Superior temporal gyrus (tissue), 1 donor: ENCODE results near the gene FFAR3.

ENCODE experiments used
- DNase-seq: peaks from one replicate; pipeline ENCODE4 v3.0.0-alpha.2; 2016; ENCODE audit errors: extremely low spot score

FFAR3 gene

GRCh38 chr19:35330475-35330874 lies 27.8 kb upstream of the FFAR3 start:
- no peak for DNase-seq

- DNase-seq: no peak
Measured at GRCh38 chr19:35331551-35332214, 26.6 kb upstream of the FFAR3 start.

- no peak for DNase-seq
Measured at GRCh38 chr19:35332817-35333216, 25.4 kb upstream of the FFAR3 start.

GRCh38 chr19:35334144-35334753 lies 24.0 kb upstream of the FFAR3 start:
- DNase-seq: no peak

- DNase-seq: no peak
Measured at GRCh38 chr19:35336166-35336955, 21.9 kb upstream of the FFAR3 start.

GRCh38 chr19:35337097-35337983 lies 20.9 kb upstream of the FFAR3 start:
- DNase-seq: no peak

GRCh38 chr19:35337984-35338296 lies 20.3 kb upstream of the FFAR3 start:
- DNase-seq: no peak

- no peak for DNase-seq
Measured at GRCh38 chr19:35340431-35340830, 17.8 kb upstream of the FFAR3 start.

GRCh38 chr19:35341006-35341405 lies 17.3 kb upstream of the FFAR3 start:
- DNase-seq: no peak

- no peak for DNase-seq
Measured at GRCh38 chr19:35341565-35342225, 16.6 kb upstream of the FFAR3 start.

GRCh38 chr19:35342430-35342829 lies 15.8 kb upstream of the FFAR3 start:
- DNase-seq: no peak

- no peak for DNase-seq
Measured at GRCh38 chr19:35344511-35345031, 13.7 kb upstream of the FFAR3 start.

- DNase-seq: no peak
Measured at GRCh38 chr19:35345671-35346111, 12.6 kb upstream of the FFAR3 start.

GRCh38 chr19:35346193-35347052 lies 11.8 kb upstream of the FFAR3 start:
- DNase-seq: no peak

- no peak for DNase-seq
Measured at GRCh38 chr19:35347171-35347929, 10.9 kb upstream of the FFAR3 start, which contains the start of gene FFAR1. Gene FFAR1 (plus strand): TSS chr19:35347902. CDS start chr19:35351552, 3,650 bp downstream.

GRCh38 chr19:35347930-35348298 lies 10.3 kb upstream of the FFAR3 start:
- DNase-seq: no peak

- no peak for DNase-seq
Measured at GRCh38 chr19:35348911-35349611, 9.2 kb upstream of the FFAR3 start.

- no peak for DNase-seq
Measured at GRCh38 chr19:35349614-35350521, 8.4 kb upstream of the FFAR3 start.
